Measurements from ENCODE around the gene EPHA2. TPM values are rescaled to one million over a fixed set of nuclear protein-coding genes. Genes with fewer than 3 reads are reported as not detected.

Gene EPHA2
- total and polyA plus RNA-seq, 3 donors from 2014 or later, result 5.1 to 14.1 (median 5.7) TPM

- intact Hi-C loops (cut with DNase I; ENCODE audit: low total_unique reads), result no loop called here
- H3K4me3 ChIP-seq, result no peak overlapping the region
- no peaks in the 10 kb centered on the region for H3K9me3 ChIP-seq
- no peak for TF ChIP-seq POLR2A (IDR thresholded peaks at IDR 0.05)
- TF ChIP-seq CTCF (IDR thresholded peaks at IDR 0.05), result no peak
- H3K36me3 ChIP-seq (ENCODE audit: low read depth, missing control alignments), result no peaks in the 10 kb centered on the region
- H3K27me3 ChIP-seq, result no peaks in the 10 kb centered on the region
- no peak overlapping the region for H3K27ac ChIP-seq
- peaks cover 71% of the 10 kb centered on the region for H3K4me1 ChIP-seq
- 89 to 96% methylated on average over 5 of the region's 5 CpGs for WGBS, 2 donors
- DNase-seq, result no peak
These were observed 13.4 kb downstream of the EPHA2 start for GRCh38 chr1:16142383-16142995.

DNA sequence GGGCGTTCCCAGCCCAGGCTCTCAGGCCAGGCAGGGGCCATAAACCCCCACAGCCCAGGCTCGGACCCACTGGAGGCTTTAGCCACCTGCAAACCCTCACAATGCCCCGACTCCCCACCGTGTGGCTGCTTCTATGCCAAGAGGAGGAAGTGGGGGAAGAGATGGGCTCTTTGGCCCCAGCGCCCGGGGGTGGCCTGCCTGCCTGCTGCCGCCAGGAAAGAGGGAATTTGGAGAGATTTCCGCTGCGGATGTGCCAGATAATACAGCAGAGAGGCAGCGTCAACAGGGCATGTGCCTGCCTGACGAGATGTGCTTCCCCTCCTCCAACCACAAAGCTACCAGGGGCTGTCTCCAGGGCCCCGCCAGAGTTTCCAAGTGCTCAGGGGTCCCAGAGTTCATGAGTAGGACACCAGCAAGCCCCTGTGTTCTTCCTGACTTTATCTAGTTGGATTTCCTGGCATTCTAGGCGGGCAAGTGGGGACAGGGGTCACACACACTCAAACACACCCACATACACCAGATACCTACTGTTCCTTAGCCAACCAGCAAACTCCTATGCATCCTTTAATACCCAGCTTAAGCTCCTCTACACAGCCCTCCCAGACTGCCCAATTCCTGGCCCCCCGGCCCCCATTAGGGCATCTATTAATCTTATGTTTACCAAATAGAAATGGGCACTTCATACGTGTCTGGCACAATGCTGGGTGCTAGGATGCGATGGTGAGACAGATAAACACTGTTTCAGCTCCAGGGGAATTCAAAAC is 14.1 kb downstream of the EPHA2 start:
- TF ChIP-seq CTCF (IDR thresholded peaks at IDR 0.05) (no peak), POLR2A (IDR thresholded peaks at IDR 0.05) (no peak)

DNA sequence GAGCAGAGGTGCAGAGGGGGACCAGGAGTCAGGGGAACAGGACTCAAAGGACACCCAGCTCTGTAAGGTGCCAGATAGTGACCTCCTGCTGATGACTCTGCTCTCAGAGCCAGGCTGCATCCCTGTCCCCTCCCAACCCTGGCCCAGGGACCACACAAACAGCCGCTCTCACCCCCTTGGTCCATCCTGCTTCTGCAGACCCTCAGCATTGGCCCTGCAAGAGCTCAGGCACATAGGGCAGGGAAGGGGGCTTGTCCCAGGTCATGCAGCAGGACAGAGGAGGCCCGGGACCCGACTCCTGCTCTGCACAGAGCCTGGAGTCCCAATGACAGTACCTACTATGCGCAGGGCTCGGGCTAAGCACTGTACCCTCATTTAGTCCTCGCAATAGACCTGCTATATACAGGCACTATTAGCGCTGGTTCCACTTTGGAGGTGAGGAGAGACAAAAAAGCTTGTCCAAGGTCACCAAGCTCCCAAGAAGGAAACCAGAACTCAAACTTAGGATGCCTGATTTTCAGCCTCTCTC is 15.7 kb downstream of the EPHA2 start:
- no peaks in the 10 kb centered on the region for H3K27me3 ChIP-seq
- no peak overlapping the region for H3K4me3 ChIP-seq
- intact Hi-C loops (cut with DNase I; ENCODE audit: low total_unique reads), result no loop called here
- DNase-seq, result no peak
- H3K36me3 ChIP-seq (ENCODE audit: low read depth, missing control alignments), result no peaks in the 10 kb centered on the region
- peaks cover 49% of the 10 kb centered on the region for H3K4me1 ChIP-seq
- peak overlapping the region in 1 of 2 donors; percentile 45 for H3K27ac ChIP-seq
- TF ChIP-seq POLR2A (IDR thresholded peaks at IDR 0.05), result no peak
- no peak for TF ChIP-seq CTCF (IDR thresholded peaks at IDR 0.05)
- no peaks in the 10 kb centered on the region for H3K9me3 ChIP-seq
- WGBS, 2 donors, result 94 to 96% methylated on average over 4 to 7 of the region's 7 CpGs

More for the DNA sequence above, 14.1 kb downstream of the EPHA2 start:
- Histone ChIP-seq H3K4me3 (no peak overlapping the region), H3K9me3 (no peaks in the 10 kb centered on the region), H3K27ac (peak overlapping the region; percentile 26 to 45), H3K27me3 (no peaks in the 10 kb centered on the region), H3K36me3 (ENCODE audit: low read depth, missing control alignments) (no peaks in the 10 kb centered on the region), H3K4me1 (peaks cover 63% of the 10 kb centered on the region)
- intact Hi-C loops (cut with DNase I; ENCODE audit: low total_unique reads), result no loop called here
- DNase-seq, result peak; percentile 46
- WGBS, 2 donors, result 60 to 65% methylated on average over 11 to 16 of the region's 16 CpGs

DNA sequence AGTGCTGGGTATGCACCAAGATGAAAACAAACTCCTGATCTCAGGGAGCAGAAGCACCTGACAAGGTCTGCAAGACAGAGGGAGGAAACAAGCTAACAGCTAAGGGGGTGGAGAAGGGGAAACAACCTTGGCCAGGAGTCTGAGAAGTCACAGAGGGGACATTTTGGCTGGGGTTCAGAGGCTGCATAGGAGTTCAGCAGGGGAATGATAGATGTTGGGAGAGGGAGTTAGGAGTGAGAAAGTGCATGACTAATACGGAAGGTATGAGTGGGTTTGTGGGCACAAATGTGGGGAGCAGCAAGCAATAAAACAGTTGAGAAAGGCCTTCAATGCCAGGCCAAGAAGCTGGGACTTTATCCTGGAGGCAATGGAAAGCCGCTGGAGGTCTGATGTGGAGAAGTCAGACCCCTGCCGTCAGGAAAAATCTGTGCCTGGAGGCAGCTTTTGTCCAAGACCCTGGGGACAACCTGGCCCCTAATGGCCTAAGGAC is 16.4 kb downstream of the EPHA2 start:
- H3K4me1 ChIP-seq, result peaks cover 43% of the 10 kb centered on the region
- TF ChIP-seq POLR2A (IDR thresholded peaks at IDR 0.05) (no peak), CTCF (IDR thresholded peaks at IDR 0.05) (no peak)
- no peak overlapping the region for H3K27ac ChIP-seq
- 80 to 81% methylated on average over 3 of the region's 3 CpGs for WGBS, 2 donors
- no peaks in the 10 kb centered on the region for H3K9me3 ChIP-seq
- H3K27me3 ChIP-seq, result no peaks in the 10 kb centered on the region
- intact Hi-C loops (cut with DNase I; ENCODE audit: low total_unique reads), result no loop called here
- no peaks in the 10 kb centered on the region for H3K36me3 ChIP-seq (ENCODE audit: low read depth, missing control alignments)
- no peak overlapping the region for H3K4me3 ChIP-seq
- DNase-seq, result no peak

All from testis (tissue), 3 donors.